Activated B cell treated with CpG ODN at 0.5 μM for 24 hours (primary cell): ENCODE data around the gene MED13. TPM values are rescaled to one million over a fixed set of nuclear protein-coding genes. Genes with fewer than 3 reads are reported as not detected.

Source experiments
- ATAC-seq: fragments of 200-7000 bp; cut with Tn5 transposase; one replicate; pipeline ENCODE4 v1.10.0; 2021; ENCODE audit warnings: low read depth, mild to moderate bottlenecking, moderate library complexity
- CTCF ChIA-PET: fragments of 350-600 bp; sonication (Branson Sonifier 250); formaldehyde crosslinking; loops from one replicate; lab custom pipeline; 2021; ENCODE audit warnings: antibody characterized with exemption; lab: Charles Lee
- POLR2A ChIA-PET: fragments of 350-600 bp; sonication (Branson Sonifier 250); formaldehyde crosslinking; loops from one replicate; lab custom pipeline; 2021; ENCODE audit warnings: antibody characterized with exemption; lab: Charles Lee
- DNase-seq: peaks from one replicate; pipeline ENCODE4 v3.0.0; 2022
- H3K27ac Mint-ChIP-seq: one replicate; pipeline ENCODE4 v1.8.0; 2020; ENCODE audit warnings: mixed read lengths
- H3K27me3 Mint-ChIP-seq: one replicate; pipeline ENCODE4 v1.8.0; 2021; ENCODE audit warnings: mixed read lengths
- H3K36me3 Mint-ChIP-seq: one replicate; pipeline ENCODE4 v1.8.0; 2021; ENCODE audit warnings: low read depth, mixed read lengths
- H3K4me1 Mint-ChIP-seq: one replicate; pipeline ENCODE4 v1.8.0; 2021; ENCODE audit warnings: mixed read lengths
- H3K4me3 Mint-ChIP-seq: one replicate; pipeline ENCODE4 v1.8.0; 2020; ENCODE audit warnings: mild to moderate bottlenecking, mixed read lengths
- H3K9me3 Mint-ChIP-seq: one replicate; pipeline ENCODE4 v1.8.0; 2020; ENCODE audit warnings: mixed read lengths
- CTCF ChIP-seq: fragments of 200-600 bp; IDR thresholded peaks from one replicate; pipeline ENCODE4 v1.8.0; 2022; ENCODE audit warnings: antibody characterized with exemption, mild to moderate bottlenecking
- intact Hi-C: fragments of 100-400 bp; cut with micrococcal nuclease; formaldehyde crosslinking; loops from one replicate; pipeline ENCODE4 v1.15.1; 2024
- total RNA-seq: library from RNA; stranded (reverse); gene quantifications from 2 replicates; pipeline ENCODE4 v1.2.3, GENCODE V29; 2022

MED13 gene
- total RNA-seq, 1 donor from 2014 or later, result 101 TPM

- peaks cover 9% of the 10 kb centered on the region for H3K4me1 Mint-ChIP-seq
- ATAC-seq (no peak), DNase-seq (no peak)
- ChIA-PET CTCF (no interaction called here), POLR2A (no interaction called here)
- TF ChIP-seq CTCF, result no peak
- no peaks in the 10 kb centered on the region for H3K27me3 Mint-ChIP-seq
- no peaks in the 10 kb centered on the region for H3K36me3 Mint-ChIP-seq
- H3K9me3 Mint-ChIP-seq, result no peaks in the 10 kb centered on the region
- H3K27ac Mint-ChIP-seq, result no peak overlapping the region
- intact Hi-C loops, result no loop called here
- no peak overlapping the region for H3K4me3 Mint-ChIP-seq
Measured at GRCh38 chr17:62084585-62084984, 19.5 kb upstream of the MED13 start.

GRCh38 chr17:62083651-62084050 lies 18.6 kb upstream of the MED13 start:
- intact Hi-C loops, result no loop called here
- ChIA-PET CTCF (no interaction called here), POLR2A (no interaction called here)
- Mint-ChIP-seq H3K4me3 (no peak overlapping the region), H3K27me3 (no peaks in the 10 kb centered on the region), H3K27ac (no peak overlapping the region), H3K36me3 (no peaks in the 10 kb centered on the region), H3K9me3 (no peaks in the 10 kb centered on the region), H3K4me1 (peaks cover 9% of the 10 kb centered on the region)
- ATAC-seq, result no peak
- DNase-seq, result no peak
- TF ChIP-seq CTCF, result no peak

GRCh38 chr17:62080647-62081046 lies 15.6 kb upstream of the MED13 start:
- ATAC-seq (no peak), DNase-seq (no peak)
- CTCF ChIA-PET, result no interaction called here
- peaks cover 8% of the 10 kb centered on the region for H3K4me1 Mint-ChIP-seq
- H3K4me3 Mint-ChIP-seq, result no peak overlapping the region
- intact Hi-C loops, result no loop called here
- no peaks in the 10 kb centered on the region for H3K9me3 Mint-ChIP-seq
- TF ChIP-seq CTCF, result no peak
- peaks cover 4% of the 10 kb centered on the region for H3K27me3 Mint-ChIP-seq
- no peak overlapping the region for H3K27ac Mint-ChIP-seq
- POLR2A ChIA-PET, result no interaction called here
- no peaks in the 10 kb centered on the region for H3K36me3 Mint-ChIP-seq

GRCh38 chr17:62078009-62078408 lies 12.9 kb upstream of the MED13 start:
- TF ChIP-seq CTCF, result no peak
- DNase-seq (no peak), ATAC-seq (no peak)
- POLR2A ChIA-PET, result interaction anchor here (0.5 kb wide), 1 partner anchor 12 kb away, joined by 4 read pairs; no protein-coding TSS in a partner anchor
- H3K9me3 Mint-ChIP-seq, result no peaks in the 10 kb centered on the region
- intact Hi-C loops, result no loop called here
- H3K4me1 Mint-ChIP-seq, result no peaks in the 10 kb centered on the region
- no peak overlapping the region for H3K27ac Mint-ChIP-seq
- no peak overlapping the region for H3K4me3 Mint-ChIP-seq
- H3K36me3 Mint-ChIP-seq, result no peaks in the 10 kb centered on the region
- peaks cover 5% of the 10 kb centered on the region for H3K27me3 Mint-ChIP-seq
- CTCF ChIA-PET, result interaction anchor here (1.9 kb wide), 1 partner anchor 12 kb away, joined by 4 read pairs; no protein-coding TSS in a partner anchor

- intact Hi-C loops, result no loop called here
Measured at GRCh38 chr17:62076864-62077788, 12.0 kb upstream of the MED13 start.

More at GRCh38 chr17:62076864-62077788, 12.0 kb upstream of the MED13 start:
- DNase-seq, result no peak
- Mint-ChIP-seq H3K4me3 (no peak overlapping the region), H3K36me3 (no peaks in the 10 kb centered on the region), H3K27me3 (peaks cover 5% of the 10 kb centered on the region), H3K9me3 (no peaks in the 10 kb centered on the region), H3K27ac (no peak overlapping the region), H3K4me1 (no peaks in the 10 kb centered on the region)
- POLR2A ChIA-PET, result interaction anchor here (3.1 kb wide), 1 partner anchor 11 kb away, joined by 10 read pairs; no protein-coding TSS in a partner anchor
- CTCF ChIA-PET, result interaction anchor here (1.3 to 1.9 kb wide), 2 partner anchors 11 to 33 kb away, joined by 5 to 10 read pairs; no protein-coding TSS in a partner anchor
- TF ChIP-seq CTCF, result no peak
- ATAC-seq, result no peak
